ENCODE results near the gene CA11. TPM values are rescaled to one million over a fixed set of nuclear protein-coding genes. Genes with fewer than 3 reads are reported as not detected.
A peak's percentile ranks its signal among the peaks of the same experiment; 100 is the strongest.
"Not testable (repeated sequence)": the region's sequence is repeated elsewhere in the genome, so short reads cannot be mapped to it uniquely, and the experiment has no call there.

The CA11 gene
- total RNA-seq, 1 experiment from 2014 or later: 10.5 TPM

DNA sequence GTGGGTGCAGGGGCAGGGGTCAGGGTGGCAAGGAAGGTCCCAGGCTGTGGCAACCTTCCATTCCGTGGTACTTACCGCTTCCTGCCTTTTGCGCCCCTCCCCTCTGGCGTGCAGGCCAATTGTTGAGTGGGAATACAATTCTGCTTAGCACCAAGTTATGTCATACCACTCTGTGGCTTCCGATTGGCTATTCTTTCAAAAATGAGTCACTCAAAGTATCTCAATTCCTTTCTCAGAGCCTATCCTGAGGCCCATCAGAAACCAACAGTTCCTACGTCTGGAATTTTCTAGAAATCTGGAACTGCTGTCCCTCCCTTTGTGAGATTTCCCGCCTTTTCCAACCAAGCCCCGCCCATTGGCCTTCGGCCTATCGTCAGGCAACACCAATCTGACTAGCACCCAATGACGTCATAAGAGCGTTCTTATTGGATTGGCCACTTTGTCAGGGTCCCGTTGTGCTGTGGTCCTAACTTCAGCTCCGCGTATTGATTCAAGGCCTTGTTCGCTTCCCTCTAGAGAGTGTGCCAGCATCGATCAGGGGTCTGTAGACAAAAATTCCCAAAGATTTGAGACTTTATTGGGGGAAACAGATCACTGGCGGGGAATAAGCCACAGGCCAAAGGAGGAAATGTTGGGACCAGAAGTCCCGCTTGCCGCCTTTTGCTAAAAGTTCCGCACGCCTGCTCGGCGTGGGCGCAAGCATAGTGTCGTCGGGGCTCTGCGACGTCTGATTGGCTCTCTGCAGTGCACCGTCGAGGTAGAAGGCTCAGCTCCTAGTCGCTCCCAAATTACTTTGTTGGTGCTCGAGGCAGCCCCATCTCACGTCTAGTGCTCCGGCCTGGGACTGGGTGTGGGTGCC, 15.1 kb upstream of the CA11 start:
- TF ChIP-seq, protein P1, sequence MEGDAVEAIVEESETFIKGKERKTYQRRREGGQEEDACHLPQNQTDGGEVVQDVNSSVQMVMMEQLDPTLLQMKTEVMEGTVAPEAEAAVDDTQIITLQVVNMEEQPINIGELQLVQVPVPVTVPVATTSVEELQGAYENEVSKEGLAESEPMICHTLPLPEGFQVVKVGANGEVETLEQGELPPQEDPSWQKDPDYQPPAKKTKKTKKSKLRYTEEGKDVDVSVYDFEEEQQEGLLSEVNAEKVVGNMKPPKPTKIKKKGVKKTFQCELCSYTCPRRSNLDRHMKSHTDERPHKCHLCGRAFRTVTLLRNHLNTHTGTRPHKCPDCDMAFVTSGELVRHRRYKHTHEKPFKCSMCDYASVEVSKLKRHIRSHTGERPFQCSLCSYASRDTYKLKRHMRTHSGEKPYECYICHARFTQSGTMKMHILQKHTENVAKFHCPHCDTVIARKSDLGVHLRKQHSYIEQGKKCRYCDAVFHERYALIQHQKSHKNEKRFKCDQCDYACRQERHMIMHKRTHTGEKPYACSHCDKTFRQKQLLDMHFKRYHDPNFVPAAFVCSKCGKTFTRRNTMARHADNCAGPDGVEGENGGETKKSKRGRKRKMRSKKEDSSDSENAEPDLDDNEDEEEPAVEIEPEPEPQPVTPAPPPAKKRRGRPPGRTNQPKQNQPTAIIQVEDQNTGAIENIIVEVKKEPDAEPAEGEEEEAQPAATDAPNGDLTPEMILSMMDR (IDR thresholded peaks at IDR 0.05; ENCODE audit: insufficient read depth in 1 of 2, low read depth in 1 of 2, low read length in 1 of 2, severe bottlenecking in 1 of 2, unreplicated experiment in 1 of 2): no peak
- intact Hi-C loops (cut with micrococcal nuclease; ENCODE audit: unreplicated experiment): no loop called here
- Histone ChIP-seq H3K36me3 (ENCODE audit: control insufficient read depth, insufficient read depth, low read length) (no peaks in the 10 kb centered on the region), H3K9me3 (no peaks in the 10 kb centered on the region), H3K4me1 (peaks cover 18% of the 10 kb centered on the region; the same call in 1 of the 2 replicates), H3K4me3 (ENCODE audit: low read depth, low read length) (no peak overlapping the region), H3K27me3 (replicated peaks; ENCODE audit: control insufficient read depth, insufficient read depth, low read length) (no peaks in the 10 kb centered on the region)
- no peaks in the 10 kb centered on the region for H3K9me3 Mint-ChIP-seq (ENCODE audit: unreplicated experiment)
- peaks cover 9% of the 10 kb centered on the region for H3K36me3 Mint-ChIP-seq (ENCODE audit: insufficient read depth, unreplicated experiment)
- H3K27me3 Mint-ChIP-seq (ENCODE audit: insufficient read depth, unreplicated experiment): no peaks in the 10 kb centered on the region
- no peak overlapping the region for H3K4me3 Mint-ChIP-seq (ENCODE audit: unreplicated experiment)
- ChIA-PET CTCF (no interaction called here), POLR2A (interaction anchor here (0.5 kb wide), 1 partner anchor 30 kb away, joined by 4 read pairs; no protein-coding TSS in a partner anchor)
- no TSS peak for BruUV-seq (replicated peaks)
- H3K4me1 Mint-ChIP-seq (ENCODE audit: low read depth, unreplicated experiment): peaks cover 5% of the 10 kb centered on the region
- peak overlapping the region; percentile 40 for H3K27ac Mint-ChIP-seq (ENCODE audit: unreplicated experiment)
- peak; percentile 75 to 83 for DNase-seq

DNA sequence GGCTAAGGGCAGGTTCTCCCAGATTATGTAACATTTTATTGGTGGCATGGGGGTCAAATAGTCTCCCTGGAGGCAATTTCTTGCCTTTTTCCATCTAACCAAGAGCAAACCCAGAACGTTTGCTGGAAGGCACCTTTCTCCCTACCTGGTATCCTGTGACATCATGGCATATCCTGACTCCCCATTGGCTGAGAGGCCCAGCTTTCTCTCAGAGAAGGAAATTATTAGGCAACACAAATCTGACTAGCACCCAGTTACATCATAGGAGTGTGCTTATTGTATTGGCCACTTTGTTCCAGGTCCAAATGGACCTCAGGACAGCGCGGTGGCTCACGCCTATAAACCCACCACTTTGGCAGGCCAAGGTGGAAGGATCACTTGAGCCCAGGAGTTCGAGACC, 13.8 kb upstream of the CA11 start:
- no peak overlapping the region for H3K4me3 Mint-ChIP-seq (ENCODE audit: unreplicated experiment)
- H3K27me3 ChIP-seq (replicated peaks; ENCODE audit: control insufficient read depth, insufficient read depth, low read length): no peaks in the 10 kb centered on the region
- BruUV-seq (replicated peaks): no TSS peak
- ChIA-PET CTCF (no interaction called here), POLR2A (no interaction called here)
- no peak overlapping the region for H3K27ac Mint-ChIP-seq (ENCODE audit: unreplicated experiment)
- H3K9me3 Mint-ChIP-seq (ENCODE audit: unreplicated experiment): no peaks in the 10 kb centered on the region
- no peak overlapping the region for H3K4me3 ChIP-seq (ENCODE audit: low read depth, low read length)
- DNase-seq: peak; percentile 65 to 67
- intact Hi-C loops (cut with micrococcal nuclease; ENCODE audit: unreplicated experiment): no loop called here
- H3K4me1 ChIP-seq: peaks cover 10% of the 10 kb centered on the region; the same call in 1 of the 2 replicates
- TF ChIP-seq, protein P1 (IDR thresholded peaks at IDR 0.05; ENCODE audit: insufficient read depth in 1 of 2, low read depth in 1 of 2, low read length in 1 of 2, severe bottlenecking in 1 of 2, unreplicated experiment in 1 of 2): no peak
- no peaks in the 10 kb centered on the region for H3K27me3 Mint-ChIP-seq (ENCODE audit: insufficient read depth, unreplicated experiment)
- no peaks in the 10 kb centered on the region for H3K9me3 ChIP-seq
- H3K36me3 ChIP-seq (ENCODE audit: control insufficient read depth, insufficient read depth, low read length): no peaks in the 10 kb centered on the region
- H3K4me1 Mint-ChIP-seq (ENCODE audit: low read depth, unreplicated experiment): no peaks in the 10 kb centered on the region
- peaks cover 9% of the 10 kb centered on the region for H3K36me3 Mint-ChIP-seq (ENCODE audit: insufficient read depth, unreplicated experiment)

DNA sequence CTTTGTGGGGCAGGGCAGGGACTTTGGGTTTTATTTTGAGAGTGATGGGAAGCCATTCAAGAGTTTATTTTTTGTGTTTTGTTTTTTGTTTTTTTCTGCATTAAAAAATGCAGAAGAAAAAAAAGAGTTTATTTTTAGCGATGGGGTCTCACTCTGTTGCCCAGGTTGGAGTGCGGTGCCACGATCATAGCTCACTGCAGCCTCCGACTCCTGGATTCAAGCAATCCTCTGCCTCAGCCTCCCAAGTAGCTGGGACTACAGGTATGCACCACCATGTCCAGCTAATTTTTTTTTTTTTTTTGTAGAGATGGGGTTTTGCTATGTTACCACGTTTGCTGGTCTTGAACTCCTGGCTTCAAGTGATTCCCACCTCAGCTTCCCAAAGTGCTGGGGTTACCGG, 12.5 kb upstream of the CA11 start:
- POLR2A ChIA-PET: no interaction called here
- intact Hi-C loops (cut with micrococcal nuclease; ENCODE audit: unreplicated experiment): no loop called here

DNA sequence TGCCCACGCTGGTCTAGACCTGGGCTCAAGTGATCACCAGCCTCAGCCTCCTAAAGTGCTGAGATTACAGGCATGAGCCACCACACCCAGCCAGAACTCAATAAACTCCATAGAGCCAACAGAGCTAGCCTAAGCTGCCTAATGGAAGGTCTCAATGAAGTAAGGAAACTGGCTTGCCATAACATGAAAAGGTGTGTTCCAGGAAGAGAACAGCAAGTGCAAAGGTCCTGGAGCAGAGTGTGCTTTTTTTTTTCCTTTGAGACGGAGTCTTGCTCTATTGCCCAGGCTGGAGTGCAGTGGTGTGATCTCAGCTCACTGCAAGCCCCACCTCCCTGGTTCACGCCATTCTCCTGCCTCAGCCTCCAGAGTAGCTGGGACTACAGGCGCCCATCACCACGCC, 11.8 kb upstream of the CA11 start:
- peaks cover 10% of the 10 kb centered on the region; the same call in 1 of the 2 replicates for H3K4me1 ChIP-seq
- intact Hi-C loops (cut with micrococcal nuclease; ENCODE audit: unreplicated experiment); POLR2A ChIA-PET; H3K27ac Mint-ChIP-seq (ENCODE audit: unreplicated experiment); H3K4me3 Mint-ChIP-seq (ENCODE audit: unreplicated experiment); H3K4me3 ChIP-seq (ENCODE audit: low read depth, low read length); H3K27me3 ChIP-seq (replicated peaks; ENCODE audit: control insufficient read depth, insufficient read depth, low read length); H3K4me1 Mint-ChIP-seq (ENCODE audit: low read depth, unreplicated experiment); H3K36me3 ChIP-seq (ENCODE audit: control insufficient read depth, insufficient read depth, low read length); BruUV-seq (replicated peaks); H3K9me3 Mint-ChIP-seq (ENCODE audit: unreplicated experiment); H3K36me3 Mint-ChIP-seq (ENCODE audit: insufficient read depth, unreplicated experiment); DNase-seq; H3K9me3 ChIP-seq; H3K27me3 Mint-ChIP-seq (ENCODE audit: insufficient read depth, unreplicated experiment): not testable (repeated sequence)
- CTCF ChIA-PET: interaction anchor here (0.6 kb wide), 1 partner anchor 1360 kb away, joined by 5 read pairs; no protein-coding TSS in a partner anchor

More for the DNA sequence above, 12.5 kb upstream of the CA11 start:
- H3K27me3 Mint-ChIP-seq (ENCODE audit: insufficient read depth, unreplicated experiment): no peaks in the 10 kb centered on the region
- BruUV-seq (replicated peaks): no TSS peak
- no peaks in the 10 kb centered on the region for H3K9me3 Mint-ChIP-seq (ENCODE audit: unreplicated experiment)
- Histone ChIP-seq H3K27me3 (replicated peaks; ENCODE audit: control insufficient read depth, insufficient read depth, low read length) (no peaks in the 10 kb centered on the region), H3K4me1 (peaks cover 10% of the 10 kb centered on the region; the same call in 1 of the 2 replicates), H3K36me3 (ENCODE audit: control insufficient read depth, insufficient read depth, low read length) (no peaks in the 10 kb centered on the region), H3K4me3 (ENCODE audit: low read depth, low read length) (no peak overlapping the region), H3K9me3 (no peaks in the 10 kb centered on the region)
- no peak overlapping the region for H3K4me3 Mint-ChIP-seq (ENCODE audit: unreplicated experiment)
- H3K4me1 Mint-ChIP-seq (ENCODE audit: low read depth, unreplicated experiment): no peaks in the 10 kb centered on the region
- TF ChIP-seq, protein P1 (IDR thresholded peaks at IDR 0.05; ENCODE audit: insufficient read depth in 1 of 2, low read depth in 1 of 2, low read length in 1 of 2, severe bottlenecking in 1 of 2, unreplicated experiment in 1 of 2): no peak
- DNase-seq: no peak
- CTCF ChIA-PET: no interaction called here
- H3K27ac Mint-ChIP-seq (ENCODE audit: unreplicated experiment): no peak overlapping the region
- peaks cover 9% of the 10 kb centered on the region for H3K36me3 Mint-ChIP-seq (ENCODE audit: insufficient read depth, unreplicated experiment)
